GM12875 (cell line): ENCODE results near the gene C2orf92.
"Not testable (repeated sequence)": the region's sequence is repeated elsewhere in the genome, so short reads cannot be mapped to it uniquely, and the experiment has no call there.

Experiments used
- H3K4me3 ChIP-seq: one replicate; pipeline ENCODE4 v1.5.1; 2011; ENCODE audit warnings: low read depth, low read length, control low read depth
- TF ChIP-seq, protein P1 (sequence below): IDR thresholded peaks from 2 replicates; pipeline ENCODE4 v1.5.1; 2011; ENCODE audit warnings: low read depth, mild to moderate bottlenecking, control low read depth, inconsistent platforms, low read length, moderate library complexity, borderline replicate concordance; ENCODE audit not compliant: insufficient read depth

Gene C2orf92

DNA sequence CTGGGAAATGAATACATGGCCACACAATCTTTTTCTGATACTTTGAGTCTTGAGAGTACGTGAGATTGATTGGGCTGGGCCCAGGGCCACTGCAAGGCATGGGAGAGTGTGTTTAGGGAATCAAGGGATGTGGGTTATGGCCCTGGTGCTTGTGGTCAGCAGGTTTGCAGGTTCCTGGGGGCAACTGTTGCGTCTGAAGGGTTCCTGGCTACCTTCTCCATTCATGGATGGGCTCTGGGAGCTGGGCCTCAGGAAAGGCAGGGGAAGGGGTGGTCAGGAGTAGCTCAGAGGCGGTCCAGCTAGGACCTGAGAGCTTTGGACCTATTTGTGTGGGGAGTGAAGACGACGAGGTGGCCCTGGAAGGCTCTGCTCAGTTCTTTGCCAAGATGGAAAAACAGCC, 35.5 kb downstream of the C2orf92 start:
- TF ChIP-seq, protein P1, sequence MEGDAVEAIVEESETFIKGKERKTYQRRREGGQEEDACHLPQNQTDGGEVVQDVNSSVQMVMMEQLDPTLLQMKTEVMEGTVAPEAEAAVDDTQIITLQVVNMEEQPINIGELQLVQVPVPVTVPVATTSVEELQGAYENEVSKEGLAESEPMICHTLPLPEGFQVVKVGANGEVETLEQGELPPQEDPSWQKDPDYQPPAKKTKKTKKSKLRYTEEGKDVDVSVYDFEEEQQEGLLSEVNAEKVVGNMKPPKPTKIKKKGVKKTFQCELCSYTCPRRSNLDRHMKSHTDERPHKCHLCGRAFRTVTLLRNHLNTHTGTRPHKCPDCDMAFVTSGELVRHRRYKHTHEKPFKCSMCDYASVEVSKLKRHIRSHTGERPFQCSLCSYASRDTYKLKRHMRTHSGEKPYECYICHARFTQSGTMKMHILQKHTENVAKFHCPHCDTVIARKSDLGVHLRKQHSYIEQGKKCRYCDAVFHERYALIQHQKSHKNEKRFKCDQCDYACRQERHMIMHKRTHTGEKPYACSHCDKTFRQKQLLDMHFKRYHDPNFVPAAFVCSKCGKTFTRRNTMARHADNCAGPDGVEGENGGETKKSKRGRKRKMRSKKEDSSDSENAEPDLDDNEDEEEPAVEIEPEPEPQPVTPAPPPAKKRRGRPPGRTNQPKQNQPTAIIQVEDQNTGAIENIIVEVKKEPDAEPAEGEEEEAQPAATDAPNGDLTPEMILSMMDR, result no peak
- H3K4me3 ChIP-seq, result no peak overlapping the region

DNA sequence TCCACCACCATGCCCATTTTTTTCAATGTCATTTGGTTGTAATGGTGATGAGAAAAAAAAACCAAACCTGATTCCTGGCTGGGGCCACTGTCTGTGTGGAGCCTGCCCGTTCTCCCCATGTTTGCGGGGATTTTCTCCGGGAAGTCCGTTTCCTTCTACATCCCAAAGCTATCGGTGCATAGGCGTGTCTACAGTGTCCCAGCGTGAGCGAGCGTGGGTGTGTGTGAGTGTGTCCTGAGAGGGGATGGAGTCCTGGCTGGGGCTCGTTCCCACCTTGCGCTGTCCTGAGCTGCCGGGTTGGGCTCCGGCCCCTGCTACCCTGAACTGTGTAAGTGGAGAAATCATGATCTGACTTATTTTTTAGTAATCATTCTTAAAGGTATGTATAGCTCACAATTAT, 36.6 kb downstream of the C2orf92 start:
- no peak overlapping the region for H3K4me3 ChIP-seq
- TF ChIP-seq, protein P1, result no peak

DNA sequence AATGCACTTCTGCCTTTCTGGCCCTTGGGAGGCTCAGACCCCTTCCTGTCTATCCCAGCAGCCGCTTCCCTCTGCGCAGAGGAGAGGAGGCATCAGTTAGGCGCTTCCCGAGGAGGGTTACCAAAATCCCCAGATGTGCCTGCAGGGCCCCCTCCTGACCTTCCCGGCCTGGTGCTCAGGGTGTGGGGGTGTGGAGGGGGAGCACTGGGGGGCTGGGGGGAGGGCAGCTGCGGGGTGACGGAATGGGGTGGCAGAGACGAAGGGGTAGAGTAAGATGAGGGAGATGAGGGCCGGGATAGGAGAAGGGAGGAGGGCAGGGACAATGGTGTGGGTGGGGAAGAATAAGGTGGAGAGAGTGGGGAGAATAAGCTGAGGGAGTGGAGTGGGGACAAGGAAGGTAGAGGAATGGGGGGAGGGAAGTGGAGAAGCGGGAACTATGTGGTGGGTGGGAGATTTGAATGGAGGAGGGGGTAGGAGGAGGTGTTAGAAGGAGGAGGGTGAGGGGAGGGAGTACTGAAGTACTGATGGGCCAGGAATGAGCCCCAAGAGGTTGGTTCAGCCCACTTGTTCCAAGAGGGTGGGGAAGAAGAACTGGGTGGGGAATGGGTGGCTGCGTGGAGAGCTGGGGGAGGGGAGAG, 37.3 kb downstream of the C2orf92 start:
- H3K4me3 ChIP-seq, result no peak overlapping the region
- TF ChIP-seq, protein P1, result no peak

DNA sequence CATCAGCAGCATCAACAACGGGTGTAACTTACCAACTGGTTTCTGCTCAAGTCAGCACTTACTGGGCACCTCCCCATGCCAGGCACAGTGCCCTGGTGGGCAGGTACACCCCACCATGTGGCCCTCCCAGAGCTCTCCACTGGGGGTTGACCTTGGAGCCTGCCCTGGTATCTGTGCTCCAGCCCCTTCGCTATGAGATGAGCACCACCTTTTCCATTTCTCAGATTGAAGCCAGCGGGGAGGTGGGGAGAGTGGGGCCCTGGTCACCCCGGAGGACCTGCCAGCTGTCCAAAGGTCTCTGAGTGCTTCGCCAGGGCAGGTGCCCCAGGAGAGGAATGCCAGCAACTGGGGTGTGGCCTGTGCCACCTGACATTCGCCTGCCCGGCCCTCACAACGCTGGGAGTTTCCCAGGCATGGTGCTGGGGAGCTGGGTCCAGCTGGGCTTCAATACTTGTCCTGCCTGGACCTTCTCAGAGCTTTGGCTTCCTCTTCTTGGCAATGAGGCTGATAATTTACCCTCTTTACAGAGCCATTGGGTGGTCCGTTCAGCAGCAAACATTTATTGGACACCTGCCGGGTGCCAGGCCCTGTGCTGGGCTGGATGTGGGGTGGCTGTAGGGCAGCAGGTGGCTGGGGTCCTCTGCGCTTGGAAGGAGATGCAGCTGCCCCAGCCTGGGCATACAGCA, 38.0 kb downstream of the C2orf92 start:
- H3K4me3 ChIP-seq, result no peak overlapping the region
- TF ChIP-seq, protein P1, result no peak

DNA sequence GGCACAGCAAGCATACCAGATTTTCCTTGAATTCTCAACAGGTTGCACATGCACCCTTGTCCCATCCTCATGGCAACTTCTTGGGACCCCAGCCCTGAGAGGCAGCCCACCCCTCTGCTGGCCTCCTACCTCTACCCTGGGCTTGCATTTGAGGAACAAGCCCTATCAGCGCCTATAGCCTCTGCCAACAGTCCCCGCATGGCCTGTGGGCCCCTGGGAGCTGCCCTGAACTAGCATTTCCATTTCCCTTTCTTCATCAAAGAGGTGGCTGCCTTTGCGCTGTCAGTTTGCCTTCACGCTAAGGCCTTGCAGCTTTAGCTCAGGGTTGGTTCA, 38.5 kb downstream of the C2orf92 start:
- H3K4me3 ChIP-seq, result no peak overlapping the region
- TF ChIP-seq, protein P1, result no peak

DNA sequence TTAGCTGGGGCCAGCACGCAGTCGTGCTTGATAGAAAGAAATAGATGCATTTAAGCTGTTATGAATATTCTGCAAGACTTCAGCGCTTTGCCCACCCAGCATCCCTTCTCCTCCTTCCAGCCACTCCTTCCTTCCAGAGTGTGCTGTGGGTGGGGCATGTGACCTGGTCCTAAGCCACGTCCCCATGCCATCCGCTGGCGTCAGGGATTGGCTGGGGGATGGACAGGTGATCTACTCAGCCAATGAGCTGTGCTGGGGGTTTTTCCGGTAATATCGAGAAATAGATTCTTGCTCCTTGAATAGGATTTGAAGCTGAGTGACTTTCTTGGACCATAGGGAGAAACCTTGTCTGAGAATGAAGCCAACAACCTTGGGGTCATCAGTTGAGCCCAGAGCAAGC, 39.1 kb downstream of the C2orf92 start:
- H3K4me3 ChIP-seq, result no peak overlapping the region
- TF ChIP-seq, protein P1, result no peak

DNA sequence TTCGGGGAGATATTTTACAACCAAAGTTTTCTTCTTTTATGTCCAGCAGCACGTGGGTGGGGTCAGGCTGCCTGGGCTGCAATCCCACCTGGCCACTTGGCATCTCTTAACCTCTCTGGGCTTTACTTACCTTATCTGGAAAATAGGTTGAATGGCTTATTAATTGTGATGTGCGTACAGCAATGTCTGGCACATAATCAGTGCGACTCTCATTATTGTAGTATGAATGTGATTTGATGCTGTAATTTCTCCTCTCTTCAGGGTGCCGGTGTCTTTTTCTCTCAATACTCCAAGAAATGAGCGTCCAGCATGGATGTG, 41.8 kb downstream of the C2orf92 start:
- TF ChIP-seq, protein P1, result no peak
- H3K4me3 ChIP-seq, result no peak overlapping the region

DNA sequence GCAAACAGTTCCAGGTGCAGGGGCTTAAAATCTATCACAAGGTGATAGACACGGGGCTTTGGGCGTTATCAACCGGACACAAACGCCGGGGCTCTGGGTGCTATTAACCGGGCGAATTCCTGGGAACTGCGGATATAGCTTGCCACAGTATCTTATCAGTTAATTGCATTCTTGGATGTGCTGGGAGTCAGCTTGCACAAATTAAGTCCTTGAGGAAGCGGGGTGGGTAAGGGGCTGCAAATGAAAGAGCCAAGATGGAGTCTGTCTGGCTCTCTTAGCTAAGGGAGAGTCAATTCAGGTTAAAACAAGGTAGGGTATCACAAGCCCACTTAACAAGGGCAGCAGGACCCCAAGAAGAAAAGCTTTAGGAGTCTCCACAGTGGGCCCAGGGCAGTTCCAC, 42.7 kb downstream of the C2orf92 start:
- not testable (repeated sequence) for H3K4me3 ChIP-seq
